ENCODE measurements around the gene PDK1.
A peak's percentile ranks its signal among the peaks of the same experiment; 100 is the strongest.

Gene PDK1

DNA sequence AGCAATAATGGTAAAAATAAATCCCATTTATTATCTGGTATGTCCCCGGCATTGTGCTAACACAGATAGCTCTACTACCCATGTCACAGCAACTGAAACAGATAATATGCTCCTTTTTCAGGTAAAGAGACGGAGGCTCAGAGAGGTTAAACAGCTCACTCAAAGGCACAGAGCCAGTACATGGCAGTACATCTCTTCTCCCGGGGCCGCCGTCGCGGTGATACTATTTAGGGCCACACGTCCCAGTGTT, 693 bp upstream of the PDK1 start:
- no peaks in the 10 kb centered on the region for H3K27me3 ChIP-seq (ENCODE audit: insufficient read depth, low read depth, severe bottlenecking)
- peak overlapping the region; percentile 81 for H3K27ac ChIP-seq
- peak overlapping the region; percentile 81 for H3K4me3 ChIP-seq (ENCODE audit: low read depth, low read length)
- peaks cover 13% of the 10 kb centered on the region for H3K36me3 ChIP-seq
- H3K9me3 ChIP-seq (ENCODE audit: severe bottlenecking), result no peaks in the 10 kb centered on the region
- TF ChIP-seq, protein P1, sequence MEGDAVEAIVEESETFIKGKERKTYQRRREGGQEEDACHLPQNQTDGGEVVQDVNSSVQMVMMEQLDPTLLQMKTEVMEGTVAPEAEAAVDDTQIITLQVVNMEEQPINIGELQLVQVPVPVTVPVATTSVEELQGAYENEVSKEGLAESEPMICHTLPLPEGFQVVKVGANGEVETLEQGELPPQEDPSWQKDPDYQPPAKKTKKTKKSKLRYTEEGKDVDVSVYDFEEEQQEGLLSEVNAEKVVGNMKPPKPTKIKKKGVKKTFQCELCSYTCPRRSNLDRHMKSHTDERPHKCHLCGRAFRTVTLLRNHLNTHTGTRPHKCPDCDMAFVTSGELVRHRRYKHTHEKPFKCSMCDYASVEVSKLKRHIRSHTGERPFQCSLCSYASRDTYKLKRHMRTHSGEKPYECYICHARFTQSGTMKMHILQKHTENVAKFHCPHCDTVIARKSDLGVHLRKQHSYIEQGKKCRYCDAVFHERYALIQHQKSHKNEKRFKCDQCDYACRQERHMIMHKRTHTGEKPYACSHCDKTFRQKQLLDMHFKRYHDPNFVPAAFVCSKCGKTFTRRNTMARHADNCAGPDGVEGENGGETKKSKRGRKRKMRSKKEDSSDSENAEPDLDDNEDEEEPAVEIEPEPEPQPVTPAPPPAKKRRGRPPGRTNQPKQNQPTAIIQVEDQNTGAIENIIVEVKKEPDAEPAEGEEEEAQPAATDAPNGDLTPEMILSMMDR (IDR thresholded peaks at IDR 0.05; ENCODE audit: low read depth, low read length), result no peak
- no peak for DNase-seq

DNA sequence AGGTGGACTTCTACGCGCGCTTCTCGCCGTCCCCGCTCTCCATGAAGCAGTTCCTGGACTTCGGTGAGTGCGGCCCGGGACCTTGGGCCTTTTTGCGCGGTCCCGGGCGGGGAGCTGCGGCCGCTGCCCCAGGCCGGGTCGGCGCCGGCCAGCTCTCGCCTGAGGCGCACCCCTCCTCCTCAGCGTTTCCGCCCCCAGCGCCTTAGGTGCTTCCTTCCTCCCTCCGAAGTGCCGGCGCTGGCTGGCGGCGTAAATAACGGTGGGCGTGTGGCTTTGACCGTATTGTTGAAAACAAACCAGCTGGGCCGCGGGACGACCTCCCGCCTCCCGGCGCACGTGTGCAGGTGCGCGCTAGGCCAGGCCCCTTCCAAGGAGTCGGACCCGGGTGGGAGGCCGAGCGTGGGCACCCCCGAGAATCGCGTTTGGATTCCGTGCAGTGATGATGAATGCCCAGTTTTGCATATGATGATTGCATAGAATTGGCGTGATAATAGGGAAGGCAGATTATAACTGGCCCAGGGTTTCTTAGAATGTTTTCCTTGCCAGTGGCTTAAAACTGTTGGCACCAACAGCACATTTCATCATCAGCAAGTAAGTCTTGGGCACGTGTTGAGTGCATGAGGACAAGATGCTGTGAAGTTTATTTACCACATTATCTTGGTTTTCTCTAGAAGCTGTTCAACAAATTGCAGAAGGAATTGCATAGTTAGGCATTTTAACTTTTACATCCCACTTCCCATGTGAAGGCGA, 569 bp downstream of the PDK1 start:
- no peaks in the 10 kb centered on the region for H3K9me3 ChIP-seq (ENCODE audit: severe bottlenecking)
- TF ChIP-seq, protein P1 (IDR thresholded peaks at IDR 0.05; ENCODE audit: low read depth, low read length), result no peak
- H3K27ac ChIP-seq, result peak overlapping the region; percentile 85
- H3K36me3 ChIP-seq, result peaks cover 15% of the 10 kb centered on the region
- H3K27me3 ChIP-seq (ENCODE audit: insufficient read depth, low read depth, severe bottlenecking), result no peaks in the 10 kb centered on the region
- peak overlapping the region; percentile 81 for H3K4me3 ChIP-seq (ENCODE audit: low read depth, low read length)
- DNase-seq, result peak; percentile 68

DNA sequence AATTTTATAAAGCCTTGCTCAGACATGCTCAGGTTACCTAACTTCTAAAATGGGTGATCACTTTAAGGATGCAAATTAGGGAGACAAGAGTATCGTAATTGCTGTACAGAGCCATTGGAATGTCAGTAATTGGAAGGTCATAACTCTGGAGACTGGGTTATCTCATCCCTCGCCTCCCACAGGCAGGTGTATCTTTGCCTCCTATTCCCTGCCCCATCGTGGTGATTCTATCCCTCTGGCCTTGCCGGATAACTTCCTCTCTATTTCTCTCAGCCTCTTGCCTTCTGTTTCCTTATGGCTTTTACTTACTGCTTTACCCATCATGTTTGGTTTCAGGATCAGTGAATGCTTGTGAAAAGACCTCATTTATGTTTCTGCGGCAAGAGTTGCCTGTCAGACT, 2.5 kb downstream of the PDK1 start:
- TF ChIP-seq, protein P1 (IDR thresholded peaks at IDR 0.05; ENCODE audit: low read depth, low read length), result no peak
- Histone ChIP-seq H3K27me3 (ENCODE audit: insufficient read depth, low read depth, severe bottlenecking) (no peaks in the 10 kb centered on the region), H3K36me3 (peaks cover 27% of the 10 kb centered on the region), H3K4me3 (ENCODE audit: low read depth, low read length) (no peak overlapping the region), H3K27ac (no peak overlapping the region), H3K9me3 (ENCODE audit: severe bottlenecking) (no peaks in the 10 kb centered on the region)
- no peak for DNase-seq

DNA sequence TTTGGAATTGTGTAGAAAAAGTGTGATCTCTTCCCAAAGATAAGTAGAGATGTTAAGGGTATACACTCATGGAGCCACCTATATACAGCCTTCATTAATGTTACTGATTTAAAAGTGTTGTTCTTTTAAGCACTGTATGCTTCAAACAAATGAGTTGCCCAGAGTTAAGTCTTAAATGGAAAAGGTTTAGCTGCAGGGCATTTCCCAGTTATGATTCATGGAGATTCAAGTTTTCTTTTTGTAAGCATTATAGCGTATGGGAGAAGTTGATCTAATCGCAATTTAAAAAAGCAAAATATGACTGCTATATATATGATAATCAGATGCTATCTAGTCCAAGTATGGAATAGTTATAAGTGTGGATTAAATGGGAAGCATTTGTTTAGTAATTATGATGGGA, 4.8 kb downstream of the PDK1 start:
- H3K4me3 ChIP-seq (ENCODE audit: low read depth, low read length), result no peak overlapping the region
- TF ChIP-seq, protein P1 (IDR thresholded peaks at IDR 0.05; ENCODE audit: low read depth, low read length), result no peak
- H3K36me3 ChIP-seq, result peaks cover 46% of the 10 kb centered on the region
- no peak overlapping the region for H3K27ac ChIP-seq
- no peak for DNase-seq
- no peaks in the 10 kb centered on the region for H3K9me3 ChIP-seq (ENCODE audit: severe bottlenecking)
- no peaks in the 10 kb centered on the region for H3K27me3 ChIP-seq (ENCODE audit: insufficient read depth, low read depth, severe bottlenecking)

DNA sequence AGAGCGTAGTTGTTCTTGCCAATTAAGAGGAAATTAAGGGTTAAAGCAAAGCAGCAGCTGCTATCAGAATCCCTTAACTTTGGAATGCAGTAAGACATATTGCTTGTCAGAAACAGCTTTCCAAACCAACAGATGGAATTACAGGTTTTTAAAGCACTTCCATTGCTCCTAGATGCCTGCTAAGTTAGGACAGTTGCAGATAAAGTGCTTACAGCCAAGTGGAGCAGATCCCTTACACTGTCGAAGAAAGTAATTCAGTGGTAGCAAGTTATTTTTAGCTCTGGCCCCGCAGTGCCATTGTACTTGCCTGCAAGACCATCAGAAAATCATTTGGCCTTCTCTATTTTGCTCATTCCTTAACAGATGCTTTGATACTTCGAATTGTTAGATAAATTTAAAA, 5.4 kb downstream of the PDK1 start:
- TF ChIP-seq, protein P1 (IDR thresholded peaks at IDR 0.05; ENCODE audit: low read depth, low read length), result no peak
- Histone ChIP-seq H3K36me3 (peaks cover 47% of the 10 kb centered on the region), H3K27ac (no peak overlapping the region), H3K27me3 (ENCODE audit: insufficient read depth, low read depth, severe bottlenecking) (no peaks in the 10 kb centered on the region), H3K9me3 (ENCODE audit: severe bottlenecking) (no peaks in the 10 kb centered on the region), H3K4me3 (ENCODE audit: low read depth, low read length) (no peak overlapping the region)
- DNase-seq, result no peak

DNA sequence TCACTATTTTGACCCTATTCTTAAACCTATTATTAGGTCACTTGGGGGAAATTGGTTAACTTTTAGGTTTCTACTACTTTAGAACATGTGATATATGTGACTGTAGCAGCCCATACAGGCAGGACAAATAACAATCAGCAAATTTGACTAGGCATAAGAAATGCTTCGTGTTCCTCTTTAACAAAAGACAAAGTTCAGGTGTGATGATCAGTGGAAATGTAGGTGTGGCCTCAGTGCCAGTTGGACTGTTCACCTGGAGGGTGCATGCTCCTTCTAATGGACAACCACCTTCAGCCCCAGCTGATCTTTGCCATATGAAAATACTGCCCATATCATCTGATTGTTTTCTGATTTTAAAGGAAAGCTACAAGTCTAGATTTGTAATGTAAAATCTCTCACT, 6.4 kb downstream of the PDK1 start:
- TF ChIP-seq, protein P1 (IDR thresholded peaks at IDR 0.05; ENCODE audit: low read depth, low read length), result no peak
- Histone ChIP-seq H3K36me3 (peaks cover 47% of the 10 kb centered on the region), H3K27ac (no peak overlapping the region), H3K27me3 (ENCODE audit: insufficient read depth, low read depth, severe bottlenecking) (no peaks in the 10 kb centered on the region), H3K4me3 (ENCODE audit: low read depth, low read length) (no peak overlapping the region), H3K9me3 (ENCODE audit: severe bottlenecking) (no peaks in the 10 kb centered on the region)
- no peak for DNase-seq
